CD8-positive, alpha-beta memory T cell (primary cell): ENCODE data around the gene PLCG2. TPM values are rescaled to one million over a fixed set of nuclear protein-coding genes. Genes with fewer than 3 reads are reported as not detected.
A peak's percentile ranks its signal among the peaks of the same experiment; 100 is the strongest.

Experiments
- CTCF ChIA-PET: fragments of 350-600 bp; sonication (Branson Sonifier 250); formaldehyde crosslinking; loops from one replicate; lab custom pipeline; 2021; ENCODE audit warnings: antibody characterized with exemption; lab: Charles Lee
- POLR2A ChIA-PET: fragments of 350-600 bp; sonication (Branson Sonifier 250); formaldehyde crosslinking; loops from one replicate; lab custom pipeline; 2021; ENCODE audit warnings: antibody characterized with exemption; lab: Charles Lee
- DNase-seq, 5 donors: peaks; one replicate each; pipeline versions ENCODE4 v3.0.0 to v3.0.0-alpha.2; 2020 to 2022; ENCODE audit warnings: mixed read lengths in 1 of 5
- H3K27ac ChIP-seq: one replicate; pipeline ENCODE4 v1.7.0; 2013; ENCODE audit warnings: low read depth, mild to moderate bottlenecking, low read length, moderate library complexity
- H3K27me3 ChIP-seq: 2 replicates; pipeline ENCODE4 v1.7.0; 2013; ENCODE audit warnings: low read length, mild to moderate bottlenecking; ENCODE audit not compliant: insufficient read depth, poor library complexity, severe bottlenecking
- H3K36me3 ChIP-seq: 2 replicates; pipeline ENCODE4 v1.7.0; 2013; ENCODE audit warnings: mild to moderate bottlenecking, low read length, moderate library complexity; ENCODE audit not compliant: insufficient read depth
- H3K4me1 ChIP-seq: 2 replicates; pipeline ENCODE4 v1.7.0; 2013; ENCODE audit warnings: mild to moderate bottlenecking, low read length, moderate library complexity; ENCODE audit not compliant: insufficient read depth
- H3K4me3 ChIP-seq: 2 replicates; pipeline ENCODE4 v1.7.0; 2013; ENCODE audit warnings: mild to moderate bottlenecking, low read length
- H3K9me3 ChIP-seq: 2 replicates; pipeline ENCODE4 v1.7.0; 2013; ENCODE audit warnings: mild to moderate bottlenecking, low read length
- H3K27ac Mint-ChIP-seq, 8 donors: one replicate each; pipeline ENCODE4 v1.8.0; 2020 to 2021; ENCODE audit warnings: mixed read lengths in 8 of 8, mild to moderate bottlenecking in 6 of 8, inconsistent platforms in 3 of 8, moderate library complexity in 3 of 8
- H3K27me3 Mint-ChIP-seq, 2 donors: one replicate each; pipeline ENCODE4 v1.8.0; 2020 to 2021; ENCODE audit warnings: mixed read lengths in 2 of 2, mild to moderate bottlenecking in 1 of 2, moderate library complexity in 1 of 2
- H3K36me3 Mint-ChIP-seq, 3 donors: one replicate each; pipeline ENCODE4 v1.8.0; 2020 to 2021; ENCODE audit warnings: mixed read lengths in 3 of 3, inconsistent platforms in 1 of 3, mild to moderate bottlenecking in 1 of 3
- H3K4me1 Mint-ChIP-seq, 3 donors: one replicate each; pipeline ENCODE4 v1.8.0; 2020 to 2021; ENCODE audit warnings: mixed read lengths in 3 of 3, inconsistent platforms in 1 of 3, mild to moderate bottlenecking in 1 of 3
- H3K4me3 Mint-ChIP-seq, 7 donors: one replicate each; pipeline ENCODE4 v1.8.0; 2020 to 2021; ENCODE audit warnings: mixed read lengths in 7 of 7, mild to moderate bottlenecking in 6 of 7, moderate library complexity in 4 of 7, inconsistent platforms in 2 of 7
- H3K9me3 Mint-ChIP-seq, 5 donors: one replicate each; pipeline ENCODE4 v1.8.0; 2020 to 2022; ENCODE audit warnings: mixed read lengths in 5 of 5, mild to moderate bottlenecking in 3 of 5, moderate library complexity in 2 of 5, inconsistent platforms in 1 of 5
- polyA plus RNA-seq: library from polyadenylated mRNA; unstranded; fragments of 300-500 nt; fragmentation: Illumina TruSeq; gene quantifications from one replicate; pipeline ENCODE4 v1.2.3, GENCODE V29; 2021
- total RNA-seq, 2 experiments: library from RNA; stranded (reverse); gene quantifications; one replicate each; pipeline ENCODE4 v1.2.3, GENCODE V29; 2021

PLCG2 gene
- total and polyA plus RNA-seq, 3 experiments from 2014 or later, result 5.4 to 16.2 (median 14.2) TPM

- peak; percentile 3 to 83 (median 37) for DNase-seq
- H3K4me1 Mint-ChIP-seq, result peaks cover 41 to 73% (median 62%) of the 10 kb centered on the region in 3 donors
Observed at GRCh38 chr16:81831722-81832126, 52.6 kb downstream of the PLCG2 start.

GRCh38 chr16:81832801-81833547 is 53.9 kb downstream of the PLCG2 start:
- no peaks in the 10 kb centered on the region for H3K36me3 ChIP-seq
- peak overlapping the region in 6 of 8 donors; percentile 57 to 98 (median 86) for H3K27ac Mint-ChIP-seq
- no peak overlapping the region for H3K4me3 ChIP-seq
- H3K36me3 Mint-ChIP-seq, result peaks cover 0 to 1% (median 0%) of the 10 kb centered on the region in 3 donors
- peaks cover 25% of the 10 kb centered on the region for H3K4me1 ChIP-seq
- no peaks in the 10 kb centered on the region for H3K27me3 ChIP-seq
- no peaks in the 10 kb centered on the region for H3K9me3 Mint-ChIP-seq
- ChIA-PET POLR2A (interaction anchor here (0.5 kb wide), 1 partner anchor 93 kb away, joined by 3 read pairs; no protein-coding TSS in a partner anchor), CTCF (interaction anchor here (1.2 kb wide), 1 partner anchor 15 kb away, joined by 5 read pairs; no protein-coding TSS in a partner anchor)
- H3K4me1 Mint-ChIP-seq, result peaks cover 45 to 82% (median 66%) of the 10 kb centered on the region in 3 donors
- DNase-seq, result no peak
- peak overlapping the region in 2 of 7 donors; percentile 75 for H3K4me3 Mint-ChIP-seq
- H3K27ac ChIP-seq, result no peak overlapping the region
- H3K27me3 Mint-ChIP-seq, result peaks cover 0 to 1% of the 10 kb centered on the region in 2 donors
- H3K9me3 ChIP-seq, result no peaks in the 10 kb centered on the region

More at GRCh38 chr16:81831722-81832126, 52.6 kb downstream of the PLCG2 start:
- H3K27me3 Mint-ChIP-seq, result peaks cover 0 to 1% of the 10 kb centered on the region in 2 donors
- ChIA-PET POLR2A (no interaction called here), CTCF (interaction anchor here (0.7 to 0.8 kb wide), 2 partner anchors 13 to 26 kb away, joined by 3 to 4 read pairs; no protein-coding TSS in a partner anchor)
- Histone ChIP-seq H3K36me3 (no peaks in the 10 kb centered on the region), H3K4me3 (peak overlapping the region; percentile 13), H3K9me3 (no peaks in the 10 kb centered on the region), H3K4me1 (peaks cover 25% of the 10 kb centered on the region), H3K27me3 (no peaks in the 10 kb centered on the region), H3K27ac (no peak overlapping the region)
- H3K27ac Mint-ChIP-seq, result peak overlapping the region; percentile 43 to 98 (median 76)
- no peaks in the 10 kb centered on the region for H3K9me3 Mint-ChIP-seq
- H3K36me3 Mint-ChIP-seq, result peaks cover 0 to 3% (median 0%) of the 10 kb centered on the region in 3 donors
- peak overlapping the region; percentile 12 to 90 (median 74) for H3K4me3 Mint-ChIP-seq

- no peaks in the 10 kb centered on the region for H3K36me3 ChIP-seq
- no peak overlapping the region for H3K27ac ChIP-seq
- H3K4me1 Mint-ChIP-seq, result peaks cover 45 to 79% (median 66%) of the 10 kb centered on the region in 3 donors
- H3K27ac Mint-ChIP-seq, result peak overlapping the region in 1 of 8 donors; percentile 29
- ChIA-PET POLR2A (interaction anchor here (0.8 kb wide), 1 partner anchor 8 kb away, joined by 3 read pairs; no protein-coding TSS in a partner anchor), CTCF (interaction anchor here (1.2 kb wide), 1 partner anchor 16 kb away, joined by 5 read pairs; no protein-coding TSS in a partner anchor)
- H3K9me3 Mint-ChIP-seq, result no peaks in the 10 kb centered on the region
- H3K4me3 Mint-ChIP-seq, result peak overlapping the region in 1 of 7 donors; percentile 86
- H3K9me3 ChIP-seq, result no peaks in the 10 kb centered on the region
- no peaks in the 10 kb centered on the region for H3K36me3 Mint-ChIP-seq
- no peaks in the 10 kb centered on the region for H3K27me3 ChIP-seq
- no peak overlapping the region for H3K4me3 ChIP-seq
- peaks cover 25% of the 10 kb centered on the region for H3K4me1 ChIP-seq
- peaks cover 0 to 1% of the 10 kb centered on the region in 2 donors for H3K27me3 Mint-ChIP-seq
- DNase-seq, result no peak
Observed at GRCh38 chr16:81833751-81834150, 54.7 kb downstream of the PLCG2 start.

GRCh38 chr16:81834868-81835267 is 55.8 kb downstream of the PLCG2 start:
- Histone ChIP-seq H3K9me3 (no peaks in the 10 kb centered on the region), H3K27me3 (no peaks in the 10 kb centered on the region), H3K4me3 (no peak overlapping the region), H3K27ac (no peak overlapping the region), H3K36me3 (no peaks in the 10 kb centered on the region), H3K4me1 (peaks cover 25% of the 10 kb centered on the region)
- H3K9me3 Mint-ChIP-seq, result no peaks in the 10 kb centered on the region
- CTCF ChIA-PET, result no interaction called here
- peaks cover 41 to 78% (median 61%) of the 10 kb centered on the region in 3 donors for H3K4me1 Mint-ChIP-seq
- H3K27me3 Mint-ChIP-seq, result peaks cover 0 to 1% of the 10 kb centered on the region in 2 donors
- H3K36me3 Mint-ChIP-seq, result no peaks in the 10 kb centered on the region
- DNase-seq, result no peak
- POLR2A ChIA-PET, result no interaction called here
- H3K4me3 Mint-ChIP-seq, result peak overlapping the region in 4 of 7 donors; percentile 4 to 43 (median 26)
- peak overlapping the region in 6 of 8 donors; percentile 23 to 69 (median 32) for H3K27ac Mint-ChIP-seq

- POLR2A ChIA-PET, result interaction anchor here (0.8 kb wide), 1 partner anchor 11 kb away, joined by 7 read pairs; no protein-coding TSS in a partner anchor
- peaks cover 0 to 1% of the 10 kb centered on the region in 2 donors for H3K27me3 Mint-ChIP-seq
- no peak for DNase-seq
- H3K36me3 Mint-ChIP-seq, result no peaks in the 10 kb centered on the region
- H3K36me3 ChIP-seq, result no peaks in the 10 kb centered on the region
- no peak overlapping the region for H3K4me3 ChIP-seq
- peak overlapping the region in 2 of 7 donors; percentile 3 to 23 for H3K4me3 Mint-ChIP-seq
- H3K4me1 Mint-ChIP-seq, result peaks cover 35 to 73% (median 49%) of the 10 kb centered on the region in 3 donors
- no peaks in the 10 kb centered on the region for H3K9me3 Mint-ChIP-seq
- no peaks in the 10 kb centered on the region for H3K9me3 ChIP-seq
- peak overlapping the region in 5 of 8 donors; percentile 21 to 77 (median 37) for H3K27ac Mint-ChIP-seq
- H3K27me3 ChIP-seq, result no peaks in the 10 kb centered on the region
- peaks cover 17% of the 10 kb centered on the region for H3K4me1 ChIP-seq
- CTCF ChIA-PET, result interaction anchor here (1.3 kb wide), 1 partner anchor 14 kb away, joined by 3 read pairs; no protein-coding TSS in a partner anchor
- H3K27ac ChIP-seq, result no peak overlapping the region
Observed at GRCh38 chr16:81836279-81837054, 57.4 kb downstream of the PLCG2 start.

GRCh38 chr16:81837312-81837751 is 58.2 kb downstream of the PLCG2 start:
- Histone ChIP-seq H3K27me3 (no peaks in the 10 kb centered on the region), H3K27ac (no peak overlapping the region), H3K36me3 (no peaks in the 10 kb centered on the region), H3K4me3 (no peak overlapping the region), H3K9me3 (no peaks in the 10 kb centered on the region), H3K4me1 (peaks cover 8% of the 10 kb centered on the region)
- H3K4me3 Mint-ChIP-seq, result peak overlapping the region in 1 of 7 donors; percentile 3
- H3K36me3 Mint-ChIP-seq, result no peaks in the 10 kb centered on the region
- no peak for DNase-seq
- H3K27me3 Mint-ChIP-seq, result peaks cover 0 to 1% of the 10 kb centered on the region in 2 donors
- H3K27ac Mint-ChIP-seq, result no peak overlapping the region
- no peaks in the 10 kb centered on the region for H3K9me3 Mint-ChIP-seq
- ChIA-PET POLR2A (interaction anchor here (0.8 kb wide), 1 partner anchor 11 kb away, joined by 7 read pairs; no protein-coding TSS in a partner anchor), CTCF (no interaction called here)
- H3K4me1 Mint-ChIP-seq, result peaks cover 35 to 73% (median 49%) of the 10 kb centered on the region in 3 donors

GRCh38 chr16:81838794-81839193 is 59.7 kb downstream of the PLCG2 start:
- no peak overlapping the region for H3K27ac ChIP-seq
- POLR2A ChIA-PET, result no interaction called here
- H3K4me3 Mint-ChIP-seq, result no peak overlapping the region
- no peaks in the 10 kb centered on the region for H3K36me3 ChIP-seq
- no peaks in the 10 kb centered on the region for H3K36me3 Mint-ChIP-seq
- H3K9me3 Mint-ChIP-seq, result no peaks in the 10 kb centered on the region
- peaks cover 42 to 78% (median 58%) of the 10 kb centered on the region in 3 donors for H3K4me1 Mint-ChIP-seq
- H3K27me3 Mint-ChIP-seq, result no peaks in the 10 kb centered on the region
- H3K4me1 ChIP-seq, result no peaks in the 10 kb centered on the region
- H3K27me3 ChIP-seq, result no peaks in the 10 kb centered on the region
- H3K27ac Mint-ChIP-seq, result peak overlapping the region in 1 of 8 donors; percentile 88
- H3K9me3 ChIP-seq, result no peaks in the 10 kb centered on the region
- H3K4me3 ChIP-seq, result no peak overlapping the region
- CTCF ChIA-PET, result no interaction called here
- no peak for DNase-seq
